Prostate gland (tissue), 2 donors: ENCODE measurements around the gene TMC2.

Experiments used
- POLR2A ChIP-seq: fragments of 450-650 bp; IDR thresholded peaks from one replicate; pipeline ENCODE4 v1.6.1; 2016; ENCODE audit warnings: antibody characterized with exemption, mild to moderate bottlenecking
- POLR2AphosphoS5 ChIP-seq: sonication (generic); formaldehyde crosslinking; IDR thresholded peaks from one replicate; pipeline ENCODE4 v1.6.1; 2017; ENCODE audit warnings: antibody characterized with exemption
- TF ChIP-seq, protein P1 (sequence below), 4 experiments: fragments of 200-600 bp in 2 of 4; fragments of 450-650 bp in 2 of 4; sonication (generic) in 2 of 4; IDR thresholded peaks; 1 replicate in 3 of 4; 2 replicates in 1 of 4; pipeline ENCODE4 v1.5.1; 2016 to 2019; ENCODE audit warnings: antibody characterized with exemption in 4 of 4, mild to moderate bottlenecking in 2 of 4, moderate library complexity in 2 of 4

- TF ChIP-seq, protein P1, sequence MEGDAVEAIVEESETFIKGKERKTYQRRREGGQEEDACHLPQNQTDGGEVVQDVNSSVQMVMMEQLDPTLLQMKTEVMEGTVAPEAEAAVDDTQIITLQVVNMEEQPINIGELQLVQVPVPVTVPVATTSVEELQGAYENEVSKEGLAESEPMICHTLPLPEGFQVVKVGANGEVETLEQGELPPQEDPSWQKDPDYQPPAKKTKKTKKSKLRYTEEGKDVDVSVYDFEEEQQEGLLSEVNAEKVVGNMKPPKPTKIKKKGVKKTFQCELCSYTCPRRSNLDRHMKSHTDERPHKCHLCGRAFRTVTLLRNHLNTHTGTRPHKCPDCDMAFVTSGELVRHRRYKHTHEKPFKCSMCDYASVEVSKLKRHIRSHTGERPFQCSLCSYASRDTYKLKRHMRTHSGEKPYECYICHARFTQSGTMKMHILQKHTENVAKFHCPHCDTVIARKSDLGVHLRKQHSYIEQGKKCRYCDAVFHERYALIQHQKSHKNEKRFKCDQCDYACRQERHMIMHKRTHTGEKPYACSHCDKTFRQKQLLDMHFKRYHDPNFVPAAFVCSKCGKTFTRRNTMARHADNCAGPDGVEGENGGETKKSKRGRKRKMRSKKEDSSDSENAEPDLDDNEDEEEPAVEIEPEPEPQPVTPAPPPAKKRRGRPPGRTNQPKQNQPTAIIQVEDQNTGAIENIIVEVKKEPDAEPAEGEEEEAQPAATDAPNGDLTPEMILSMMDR (IDR thresholded peaks at IDR 0.05): no peak
- no peak for TF ChIP-seq POLR2AphosphoS5
- no peak for TF ChIP-seq POLR2A
Measured at GRCh38 chr20:2604506-2604835, 68.1 kb downstream of the TMC2 start.
